H1 (cell line): ENCODE measurements around the gene DAB2IP. TPM values are rescaled to one million over a fixed set of nuclear protein-coding genes. Genes with fewer than 3 reads are reported as not detected.

Experiments
- polyA plus RNA-seq, 7 experiments: library from polyadenylated mRNA; depleted of rRNA in 3 of 7; stranded (reverse) in 5 of 7; unstranded in 2 of 7; fragments of >200 nt in 5 of 7; fragments of 200-250 nt in 2 of 7; gene quantifications; 1 replicate in 5 of 7; 2 replicates in 1 of 7; 4 replicates in 1 of 7; pipeline versions ENCODE4 v1.2.1 to v1.2.3, GENCODE V29; 2011 to 2013; ENCODE audit warnings: missing spikeins in 2 of 7, mixed read lengths in 2 of 7
- total RNA-seq: library from RNA; stranded (reverse); fragmentation: NEBNext Ultra II Directional; extraction: Animal tissue kit (Norgen Biotek cat#: 25700); gene quantifications from 2 replicates; pipeline ENCODE4 v1.2.1, GENCODE V29; 2021
- TF ChIP-seq, protein P1 (sequence below): fragments of 300-600 bp; sonication (generic); IDR thresholded peaks from 2 replicates; pipeline ENCODE4 v1.7.1; 2012; ENCODE audit warnings: low read length, moderate library complexity, mild to moderate bottlenecking, inconsistent platforms; ENCODE audit not compliant: insufficient replicate concordance

The DAB2IP gene
- total and polyA plus RNA-seq, 2 of the 8 experiments (the other 6 are each of a cell fraction or from before 2014, with no cell fraction given): 19.7 to 39.5 TPM

DNA sequence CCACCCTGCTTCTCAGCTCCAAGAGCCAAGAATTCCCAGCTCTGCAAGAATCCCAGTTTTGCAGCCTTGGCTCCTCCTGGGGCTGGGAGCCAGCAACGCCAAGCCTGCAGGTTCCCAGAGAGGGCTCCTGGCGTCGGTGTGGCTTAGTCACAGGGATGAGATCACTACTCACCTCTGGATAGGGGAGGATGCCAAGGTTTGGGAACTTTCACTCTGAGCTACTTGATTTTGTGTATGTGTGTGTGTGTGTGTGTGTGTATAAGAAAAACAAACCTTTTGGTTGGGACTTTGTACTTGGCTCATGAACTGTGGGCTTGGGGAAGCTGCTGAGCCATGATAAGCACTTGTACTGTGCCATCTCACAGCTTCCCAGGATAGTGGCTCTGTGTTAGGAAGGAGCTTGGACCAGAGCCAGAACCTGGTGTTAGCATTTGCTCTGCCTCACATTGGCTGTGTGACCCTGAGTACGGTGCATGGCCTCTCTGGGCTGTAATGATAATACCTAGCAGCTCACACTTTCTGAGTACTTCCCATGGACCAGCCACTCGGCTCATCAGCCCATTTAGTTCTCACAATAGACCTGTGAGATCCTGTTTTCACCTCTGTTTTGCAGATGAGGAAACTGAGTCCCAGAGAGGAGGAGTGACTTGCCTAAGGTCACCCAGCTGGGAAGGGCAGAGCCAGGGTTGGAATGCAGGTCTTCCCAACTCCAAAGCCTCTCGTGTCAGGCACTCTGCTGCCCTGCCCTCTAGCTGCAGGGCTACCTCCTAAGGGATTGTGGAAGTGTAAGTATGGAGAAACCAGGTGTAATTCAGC is 41.4 kb upstream of the DAB2IP start (continued):
- TF ChIP-seq, protein P1, sequence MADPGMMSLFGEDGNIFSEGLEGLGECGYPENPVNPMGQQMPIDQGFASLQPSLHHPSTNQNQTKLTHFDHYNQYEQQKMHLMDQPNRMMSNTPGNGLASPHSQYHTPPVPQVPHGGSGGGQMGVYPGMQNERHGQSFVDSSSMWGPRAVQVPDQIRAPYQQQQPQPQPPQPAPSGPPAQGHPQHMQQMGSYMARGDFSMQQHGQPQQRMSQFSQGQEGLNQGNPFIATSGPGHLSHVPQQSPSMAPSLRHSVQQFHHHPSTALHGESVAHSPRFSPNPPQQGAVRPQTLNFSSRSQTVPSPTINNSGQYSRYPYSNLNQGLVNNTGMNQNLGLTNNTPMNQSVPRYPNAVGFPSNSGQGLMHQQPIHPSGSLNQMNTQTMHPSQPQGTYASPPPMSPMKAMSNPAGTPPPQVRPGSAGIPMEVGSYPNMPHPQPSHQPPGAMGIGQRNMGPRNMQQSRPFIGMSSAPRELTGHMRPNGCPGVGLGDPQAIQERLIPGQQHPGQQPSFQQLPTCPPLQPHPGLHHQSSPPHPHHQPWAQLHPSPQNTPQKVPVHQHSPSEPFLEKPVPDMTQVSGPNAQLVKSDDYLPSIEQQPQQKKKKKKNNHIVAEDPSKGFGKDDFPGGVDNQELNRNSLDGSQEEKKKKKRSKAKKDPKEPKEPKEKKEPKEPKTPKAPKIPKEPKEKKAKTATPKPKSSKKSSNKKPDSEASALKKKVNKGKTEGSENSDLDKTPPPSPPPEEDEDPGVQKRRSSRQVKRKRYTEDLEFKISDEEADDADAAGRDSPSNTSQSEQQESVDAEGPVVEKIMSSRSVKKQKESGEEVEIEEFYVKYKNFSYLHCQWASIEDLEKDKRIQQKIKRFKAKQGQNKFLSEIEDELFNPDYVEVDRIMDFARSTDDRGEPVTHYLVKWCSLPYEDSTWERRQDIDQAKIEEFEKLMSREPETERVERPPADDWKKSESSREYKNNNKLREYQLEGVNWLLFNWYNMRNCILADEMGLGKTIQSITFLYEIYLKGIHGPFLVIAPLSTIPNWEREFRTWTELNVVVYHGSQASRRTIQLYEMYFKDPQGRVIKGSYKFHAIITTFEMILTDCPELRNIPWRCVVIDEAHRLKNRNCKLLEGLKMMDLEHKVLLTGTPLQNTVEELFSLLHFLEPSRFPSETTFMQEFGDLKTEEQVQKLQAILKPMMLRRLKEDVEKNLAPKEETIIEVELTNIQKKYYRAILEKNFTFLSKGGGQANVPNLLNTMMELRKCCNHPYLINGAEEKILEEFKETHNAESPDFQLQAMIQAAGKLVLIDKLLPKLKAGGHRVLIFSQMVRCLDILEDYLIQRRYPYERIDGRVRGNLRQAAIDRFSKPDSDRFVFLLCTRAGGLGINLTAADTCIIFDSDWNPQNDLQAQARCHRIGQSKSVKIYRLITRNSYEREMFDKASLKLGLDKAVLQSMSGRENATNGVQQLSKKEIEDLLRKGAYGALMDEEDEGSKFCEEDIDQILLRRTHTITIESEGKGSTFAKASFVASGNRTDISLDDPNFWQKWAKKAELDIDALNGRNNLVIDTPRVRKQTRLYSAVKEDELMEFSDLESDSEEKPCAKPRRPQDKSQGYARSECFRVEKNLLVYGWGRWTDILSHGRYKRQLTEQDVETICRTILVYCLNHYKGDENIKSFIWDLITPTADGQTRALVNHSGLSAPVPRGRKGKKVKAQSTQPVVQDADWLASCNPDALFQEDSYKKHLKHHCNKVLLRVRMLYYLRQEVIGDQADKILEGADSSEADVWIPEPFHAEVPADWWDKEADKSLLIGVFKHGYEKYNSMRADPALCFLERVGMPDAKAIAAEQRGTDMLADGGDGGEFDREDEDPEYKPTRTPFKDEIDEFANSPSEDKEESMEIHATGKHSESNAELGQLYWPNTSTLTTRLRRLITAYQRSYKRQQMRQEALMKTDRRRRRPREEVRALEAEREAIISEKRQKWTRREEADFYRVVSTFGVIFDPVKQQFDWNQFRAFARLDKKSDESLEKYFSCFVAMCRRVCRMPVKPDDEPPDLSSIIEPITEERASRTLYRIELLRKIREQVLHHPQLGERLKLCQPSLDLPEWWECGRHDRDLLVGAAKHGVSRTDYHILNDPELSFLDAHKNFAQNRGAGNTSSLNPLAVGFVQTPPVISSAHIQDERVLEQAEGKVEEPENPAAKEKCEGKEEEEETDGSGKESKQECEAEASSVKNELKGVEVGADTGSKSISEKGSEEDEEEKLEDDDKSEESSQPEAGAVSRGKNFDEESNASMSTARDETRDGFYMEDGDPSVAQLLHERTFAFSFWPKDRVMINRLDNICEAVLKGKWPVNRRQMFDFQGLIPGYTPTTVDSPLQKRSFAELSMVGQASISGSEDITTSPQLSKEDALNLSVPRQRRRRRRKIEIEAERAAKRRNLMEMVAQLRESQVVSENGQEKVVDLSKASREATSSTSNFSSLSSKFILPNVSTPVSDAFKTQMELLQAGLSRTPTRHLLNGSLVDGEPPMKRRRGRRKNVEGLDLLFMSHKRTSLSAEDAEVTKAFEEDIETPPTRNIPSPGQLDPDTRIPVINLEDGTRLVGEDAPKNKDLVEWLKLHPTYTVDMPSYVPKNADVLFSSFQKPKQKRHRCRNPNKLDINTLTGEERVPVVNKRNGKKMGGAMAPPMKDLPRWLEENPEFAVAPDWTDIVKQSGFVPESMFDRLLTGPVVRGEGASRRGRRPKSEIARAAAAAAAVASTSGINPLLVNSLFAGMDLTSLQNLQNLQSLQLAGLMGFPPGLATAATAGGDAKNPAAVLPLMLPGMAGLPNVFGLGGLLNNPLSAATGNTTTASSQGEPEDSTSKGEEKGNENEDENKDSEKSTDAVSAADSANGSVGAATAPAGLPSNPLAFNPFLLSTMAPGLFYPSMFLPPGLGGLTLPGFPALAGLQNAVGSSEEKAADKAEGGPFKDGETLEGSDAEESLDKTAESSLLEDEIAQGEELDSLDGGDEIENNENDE: no peak
